Smooth muscle cell (in vitro differentiated cells): ENCODE data around the gene WBP4. TPM values are rescaled to one million over a fixed set of nuclear protein-coding genes. Genes with fewer than 3 reads are reported as not detected.

Experiments used
- DNase-seq: peaks from one replicate; lab custom pipeline; 2025; ENCODE audit not compliant: unreplicated experiment; lab: John Stamatoyannopoulos, UW
- H2AFZ ChIP-seq: fragments of 200-600 bp; sonication (generic); 2 replicates; pipeline ENCODE4 v1.6.0; 2016; ENCODE audit warnings: antibody characterized with exemption, low read depth, mild to moderate bottlenecking
- H3F3A ChIP-seq: fragments of 200-600 bp; sonication (generic); 2 replicates; pipeline ENCODE4 v1.6.0; 2017; ENCODE audit warnings: antibody characterized with exemption, low read depth
- H3K27ac ChIP-seq: fragments of 200-600 bp; sonication (generic); 2 replicates; pipeline ENCODE4 v1.5.1; 2016; ENCODE audit warnings: low read depth, mild to moderate bottlenecking
- H3K27me3 ChIP-seq: fragments of 200-600 bp; sonication (generic); 2 replicates; pipeline ENCODE4 v1.6.1; 2016; ENCODE audit warnings: low read depth, mild to moderate bottlenecking
- H3K36me3 ChIP-seq: fragments of 200-600 bp; sonication (generic); 2 replicates; pipeline ENCODE4 v1.5.1; 2016; ENCODE audit warnings: low read depth
- H3K4me1 ChIP-seq: fragments of 200-600 bp; sonication (generic); 2 replicates; pipeline ENCODE4 v1.5.1; 2016; ENCODE audit warnings: low read depth
- H3K4me2 ChIP-seq: fragments of 200-600 bp; sonication (generic); 2 replicates; pipeline ENCODE4 v1.6.0; 2016; ENCODE audit warnings: mild to moderate bottlenecking
- H3K4me3 ChIP-seq: fragments of 200-600 bp; sonication (generic); 2 replicates; pipeline ENCODE4 v1.5.1; 2016; ENCODE audit warnings: mild to moderate bottlenecking
- H3K79me2 ChIP-seq: fragments of 200-600 bp; sonication (generic); 2 replicates; pipeline ENCODE4 v1.6.0; 2016; ENCODE audit warnings: low read depth, mild to moderate bottlenecking
- H3K9ac ChIP-seq: fragments of 200-600 bp; sonication (generic); 2 replicates; pipeline ENCODE4 v1.6.0; 2016; ENCODE audit warnings: low read depth
- H3K9me3 ChIP-seq: fragments of 200-600 bp; sonication (generic); replicated peaks from 2 replicates; pipeline ENCODE4 v1.5.1; 2016; ENCODE audit warnings: low read depth
- H4K20me1 ChIP-seq: fragments of 200-600 bp; sonication (generic); 2 replicates; pipeline ENCODE4 v1.6.0; 2016; ENCODE audit warnings: low read depth
- WGBS: methylation state at CpG from one replicate; pipeline ENCODE4 v1.1.7; 2016; ENCODE audit warnings: low lambda C conversion rate; 5-methylcytosine and 5-hydroxymethylcytosine counted together
- polyA plus RNA-seq: library from polyadenylated mRNA; unstranded; fragments of >200 nt; fragmentation: Nextera tagmentation; extraction: Ambion mirVana; gene quantifications from 2 replicates; pipeline ENCODE4 v1.2.1, GENCODE V29; 2016
- total RNA-seq: library from RNA; depleted of rRNA; stranded (reverse); fragments of >200 nt; gene quantifications from 2 replicates; pipeline ENCODE4 v1.2.3, GENCODE V29; 2014
- TF ChIP-seq, protein P1 (sequence below): fragments of 200-600 bp; sonication (generic); IDR thresholded peaks from 2 replicates; pipeline ENCODE4 v1.5.1; 2017; ENCODE audit warnings: borderline replicate concordance, mild to moderate bottlenecking, antibody characterized with exemption; ENCODE audit not compliant: insufficient read depth, poor library complexity, severe bottlenecking

The WBP4 gene
- total and polyA plus RNA-seq, 2 experiments from 2014 or later = 4.7 to 5.0 TPM

DNA sequence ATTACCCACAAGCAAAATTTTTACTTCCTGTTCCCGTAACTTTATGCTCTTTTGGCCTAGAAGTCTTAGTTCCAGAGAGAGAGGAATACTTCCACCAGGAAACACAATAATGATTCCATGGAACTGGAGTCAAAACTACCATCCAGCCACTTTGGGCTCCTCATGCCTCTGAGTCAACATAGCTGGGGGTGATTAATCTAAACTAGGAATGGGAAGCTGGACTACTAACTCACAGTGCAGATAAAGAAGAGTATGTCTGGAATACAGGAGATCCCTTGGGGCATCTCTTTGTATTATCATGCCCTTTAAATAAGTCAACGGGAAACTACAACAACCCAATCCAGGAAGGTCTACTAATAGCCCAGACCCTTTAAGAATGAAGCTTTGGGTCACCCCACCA, 33.3 kb upstream of the WBP4 start:
- Histone ChIP-seq H3K27ac (no peak overlapping the region), H3K27me3 (no peaks in the 10 kb centered on the region), H3K9ac (no peak overlapping the region)

DNA sequence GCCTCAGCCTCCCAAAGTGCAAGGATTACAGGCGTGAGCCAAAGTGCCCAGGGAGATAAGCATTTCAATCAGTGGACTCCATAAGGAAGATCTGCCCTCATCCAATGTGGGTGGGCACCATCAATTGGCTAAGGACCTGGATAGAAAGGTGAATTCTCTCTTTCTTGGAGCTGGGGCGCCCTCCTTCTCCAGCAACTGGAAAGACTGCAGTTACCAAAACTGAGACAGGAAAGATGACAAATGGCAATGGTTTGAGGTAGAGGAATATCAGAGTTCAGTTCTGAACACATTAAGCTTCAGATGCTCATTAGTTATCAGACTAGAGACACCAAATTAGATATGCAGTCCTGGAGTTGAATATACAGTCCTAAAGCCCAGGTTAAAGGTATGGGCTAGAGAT, 31.7 kb upstream of the WBP4 start:
- Histone ChIP-seq H4K20me1 (peaks cover 99% of the 10 kb centered on the region), H3K27me3 (no peaks in the 10 kb centered on the region), H3F3A (no peaks in the 10 kb centered on the region), H3K9ac (no peak overlapping the region), H2AFZ (no peak overlapping the region), H3K4me1 (no peaks in the 10 kb centered on the region), H3K36me3 (no peaks in the 10 kb centered on the region), H3K4me3 (no peak overlapping the region), H3K79me2 (peaks cover 96% of the 10 kb centered on the region), H3K4me2 (no peak overlapping the region), H3K27ac (no peak overlapping the region), H3K9me3 (no peaks in the 10 kb centered on the region)
- TF ChIP-seq, protein P1, sequence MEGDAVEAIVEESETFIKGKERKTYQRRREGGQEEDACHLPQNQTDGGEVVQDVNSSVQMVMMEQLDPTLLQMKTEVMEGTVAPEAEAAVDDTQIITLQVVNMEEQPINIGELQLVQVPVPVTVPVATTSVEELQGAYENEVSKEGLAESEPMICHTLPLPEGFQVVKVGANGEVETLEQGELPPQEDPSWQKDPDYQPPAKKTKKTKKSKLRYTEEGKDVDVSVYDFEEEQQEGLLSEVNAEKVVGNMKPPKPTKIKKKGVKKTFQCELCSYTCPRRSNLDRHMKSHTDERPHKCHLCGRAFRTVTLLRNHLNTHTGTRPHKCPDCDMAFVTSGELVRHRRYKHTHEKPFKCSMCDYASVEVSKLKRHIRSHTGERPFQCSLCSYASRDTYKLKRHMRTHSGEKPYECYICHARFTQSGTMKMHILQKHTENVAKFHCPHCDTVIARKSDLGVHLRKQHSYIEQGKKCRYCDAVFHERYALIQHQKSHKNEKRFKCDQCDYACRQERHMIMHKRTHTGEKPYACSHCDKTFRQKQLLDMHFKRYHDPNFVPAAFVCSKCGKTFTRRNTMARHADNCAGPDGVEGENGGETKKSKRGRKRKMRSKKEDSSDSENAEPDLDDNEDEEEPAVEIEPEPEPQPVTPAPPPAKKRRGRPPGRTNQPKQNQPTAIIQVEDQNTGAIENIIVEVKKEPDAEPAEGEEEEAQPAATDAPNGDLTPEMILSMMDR = no peak
- WGBS = 94% methylated on average over 2 of the region's 2 CpGs
- no peak for DNase-seq

More for the DNA sequence above, 33.3 kb upstream of the WBP4 start:
- no peak overlapping the region for H3K4me2 ChIP-seq
- H3K36me3 ChIP-seq = no peaks in the 10 kb centered on the region
- no peaks in the 10 kb centered on the region for H3K4me1 ChIP-seq
- 82% methylated on average over 2 of the region's 2 CpGs for WGBS
- no peaks in the 10 kb centered on the region for H3F3A ChIP-seq
- no peak overlapping the region for H2AFZ ChIP-seq
- no peak overlapping the region for H3K4me3 ChIP-seq
- peaks cover 96% of the 10 kb centered on the region for H3K79me2 ChIP-seq
- peaks cover 97% of the 10 kb centered on the region for H4K20me1 ChIP-seq
- no peak for DNase-seq
- H3K9me3 ChIP-seq = no peaks in the 10 kb centered on the region
- TF ChIP-seq, protein P1 = no peak

DNA sequence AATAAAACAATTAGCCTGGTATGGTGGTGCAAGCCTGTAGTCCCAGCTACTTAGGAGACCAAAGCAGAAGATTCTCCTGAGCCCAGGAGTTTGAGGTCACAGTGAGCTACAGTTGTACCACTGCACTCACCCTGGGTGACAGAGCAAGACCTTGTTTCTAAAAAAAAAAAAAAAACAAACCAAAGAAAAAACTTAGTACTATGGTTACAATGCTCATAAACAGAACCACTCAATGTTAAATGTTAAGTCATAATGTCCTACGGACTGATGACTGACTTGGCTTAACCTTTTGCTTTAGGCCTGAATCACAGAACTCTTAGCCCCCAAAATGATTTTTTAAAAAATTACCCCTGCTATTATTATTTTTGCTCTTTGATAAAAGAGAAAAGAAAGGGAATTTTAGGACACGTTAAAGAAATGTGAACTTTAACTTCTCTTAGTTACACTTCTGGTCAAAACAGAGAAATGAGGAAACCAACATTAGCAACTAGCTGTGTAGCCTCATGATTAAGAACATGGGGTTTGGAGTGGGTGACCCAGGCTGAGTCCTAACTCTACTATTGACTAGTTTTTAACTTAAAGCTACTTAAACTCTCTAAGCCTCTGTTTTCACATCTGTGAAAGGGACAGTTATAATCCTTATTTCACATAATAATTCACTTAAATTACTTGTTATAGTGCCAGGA, 28.5 kb upstream of the WBP4 start:
- H3K27me3 ChIP-seq = no peaks in the 10 kb centered on the region
- no peak overlapping the region for H3K4me3 ChIP-seq
- H4K20me1 ChIP-seq = peaks cover 95% of the 10 kb centered on the region
- no peaks in the 10 kb centered on the region for H3K36me3 ChIP-seq
- H3K4me2 ChIP-seq = no peak overlapping the region
- DNase-seq = no peak
- no peak overlapping the region for H3K27ac ChIP-seq
- no peak overlapping the region for H3K9ac ChIP-seq
- H3F3A ChIP-seq = no peaks in the 10 kb centered on the region
- 95% methylated on average over 2 of the region's 2 CpGs for WGBS
- H3K9me3 ChIP-seq = no peaks in the 10 kb centered on the region
- H3K4me1 ChIP-seq = no peaks in the 10 kb centered on the region
- peaks cover 97% of the 10 kb centered on the region for H3K79me2 ChIP-seq
- TF ChIP-seq, protein P1 = no peak
- H2AFZ ChIP-seq = no peak overlapping the region

DNA sequence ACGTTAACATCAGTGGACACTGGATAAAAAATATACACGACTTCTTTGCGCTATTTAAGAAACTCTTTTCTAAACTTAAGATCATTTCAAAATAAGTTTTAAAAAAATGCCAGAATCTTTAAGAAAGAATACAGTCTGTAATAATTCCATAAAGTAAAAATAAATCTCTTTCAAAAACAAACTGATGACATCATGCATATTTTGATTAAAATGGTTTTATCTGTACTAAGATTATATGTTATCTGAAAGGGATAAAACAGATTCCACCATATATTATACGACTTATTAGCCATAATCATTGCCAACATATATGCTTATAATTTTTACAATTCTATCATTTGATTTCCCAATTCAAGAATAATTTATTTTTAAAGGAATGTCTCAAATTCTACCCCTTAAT, 26.9 kb upstream of the WBP4 start:
- Histone ChIP-seq H4K20me1 (peaks cover 95% of the 10 kb centered on the region), H3K79me2 (peaks cover 97% of the 10 kb centered on the region), H3K27me3 (no peaks in the 10 kb centered on the region), H2AFZ (no peak overlapping the region), H3K4me3 (no peak overlapping the region), H3F3A (no peaks in the 10 kb centered on the region), H3K27ac (no peak overlapping the region), H3K36me3 (no peaks in the 10 kb centered on the region), H3K4me1 (no peaks in the 10 kb centered on the region), H3K9me3 (no peaks in the 10 kb centered on the region), H3K4me2 (no peak overlapping the region), H3K9ac (no peak overlapping the region)
- no peak for DNase-seq
- WGBS = 98% methylated on average over 4 of the region's 4 CpGs
- TF ChIP-seq, protein P1 = no peak
